Measurements from ENCODE around the gene RIC3.

The RIC3 gene

GRCh38 chr11:8102965-8103364, 65.9 kb downstream of the RIC3 start:
- TF ChIP-seq EZH2phosphoT487 (IDR thresholded peaks at IDR 0.05; ENCODE audit: low read length), result no peak
- TF ChIP-seq, protein P1, sequence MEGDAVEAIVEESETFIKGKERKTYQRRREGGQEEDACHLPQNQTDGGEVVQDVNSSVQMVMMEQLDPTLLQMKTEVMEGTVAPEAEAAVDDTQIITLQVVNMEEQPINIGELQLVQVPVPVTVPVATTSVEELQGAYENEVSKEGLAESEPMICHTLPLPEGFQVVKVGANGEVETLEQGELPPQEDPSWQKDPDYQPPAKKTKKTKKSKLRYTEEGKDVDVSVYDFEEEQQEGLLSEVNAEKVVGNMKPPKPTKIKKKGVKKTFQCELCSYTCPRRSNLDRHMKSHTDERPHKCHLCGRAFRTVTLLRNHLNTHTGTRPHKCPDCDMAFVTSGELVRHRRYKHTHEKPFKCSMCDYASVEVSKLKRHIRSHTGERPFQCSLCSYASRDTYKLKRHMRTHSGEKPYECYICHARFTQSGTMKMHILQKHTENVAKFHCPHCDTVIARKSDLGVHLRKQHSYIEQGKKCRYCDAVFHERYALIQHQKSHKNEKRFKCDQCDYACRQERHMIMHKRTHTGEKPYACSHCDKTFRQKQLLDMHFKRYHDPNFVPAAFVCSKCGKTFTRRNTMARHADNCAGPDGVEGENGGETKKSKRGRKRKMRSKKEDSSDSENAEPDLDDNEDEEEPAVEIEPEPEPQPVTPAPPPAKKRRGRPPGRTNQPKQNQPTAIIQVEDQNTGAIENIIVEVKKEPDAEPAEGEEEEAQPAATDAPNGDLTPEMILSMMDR (IDR thresholded peaks at IDR 0.05; ENCODE audit: low read length), result no peak
- no peak for TF ChIP-seq EZH2 (optimal IDR thresholded peaks at IDR 0.05; ENCODE audit: low read depth, low read length)
- H2AFZ ChIP-seq (ENCODE audit: low read length), result no peak overlapping the region
- DNase-seq, result no peak

GRCh38 chr11:8102296-8102915, 66.4 kb downstream of the RIC3 start:
- no peaks in the 10 kb centered on the region for H3K9me2 ChIP-seq (replicated peaks; ENCODE audit: insufficient read depth, low read length)
- no peak overlapping the region for H3K9ac ChIP-seq (ENCODE audit: low read length)
- H3K4me1 ChIP-seq (ENCODE audit: low read length), result no peaks in the 10 kb centered on the region
- no peaks in the 10 kb centered on the region for H3K27me3 ChIP-seq (replicated peaks; ENCODE audit: insufficient read depth, low read length)
- H4K20me1 ChIP-seq (ENCODE audit: insufficient read depth, low read length), result no peaks in the 10 kb centered on the region
- TF ChIP-seq, protein P1 (IDR thresholded peaks at IDR 0.05; ENCODE audit: low read length), result no peak
- TF ChIP-seq EZH2phosphoT487 (IDR thresholded peaks at IDR 0.05; ENCODE audit: low read length), result no peak
- TF ChIP-seq EZH2 (optimal IDR thresholded peaks at IDR 0.05; ENCODE audit: low read depth, low read length), result no peak
- no peak for DNase-seq
- H3K9me3 ChIP-seq (replicated peaks; ENCODE audit: insufficient read depth, low read length), result no peaks in the 10 kb centered on the region
- H3F3A ChIP-seq (ENCODE audit: insufficient read depth, low read length), result no peaks in the 10 kb centered on the region
- no peak overlapping the region for H3K4me3 ChIP-seq (ENCODE audit: low read length)
- no peak overlapping the region for H3K27ac ChIP-seq (ENCODE audit: low read length)
- H3K36me3 ChIP-seq (replicated peaks; ENCODE audit: insufficient read depth, low read length), result no peaks in the 10 kb centered on the region
- H3K79me2 ChIP-seq (ENCODE audit: low read length), result no peaks in the 10 kb centered on the region
- no peak overlapping the region for H2AFZ ChIP-seq (ENCODE audit: low read length)
- no peak overlapping the region for H3K4me2 ChIP-seq (ENCODE audit: low read depth, low read length)

More at GRCh38 chr11:8102965-8103364, 65.9 kb downstream of the RIC3 start:
- no peaks in the 10 kb centered on the region for H3K27me3 ChIP-seq (replicated peaks; ENCODE audit: insufficient read depth, low read length)
- no peaks in the 10 kb centered on the region for H3F3A ChIP-seq (ENCODE audit: insufficient read depth, low read length)
- H3K36me3 ChIP-seq (replicated peaks; ENCODE audit: insufficient read depth, low read length), result no peaks in the 10 kb centered on the region
- no peak overlapping the region for H3K9ac ChIP-seq (ENCODE audit: low read length)
- H3K27ac ChIP-seq (ENCODE audit: low read length), result no peak overlapping the region
- no peaks in the 10 kb centered on the region for H4K20me1 ChIP-seq (ENCODE audit: insufficient read depth, low read length)
- no peaks in the 10 kb centered on the region for H3K9me3 ChIP-seq (replicated peaks; ENCODE audit: insufficient read depth, low read length)
- no peak overlapping the region for H3K4me2 ChIP-seq (ENCODE audit: low read depth, low read length)
- H3K4me3 ChIP-seq (ENCODE audit: low read length), result no peak overlapping the region
- no peaks in the 10 kb centered on the region for H3K9me2 ChIP-seq (replicated peaks; ENCODE audit: insufficient read depth, low read length)
- no peaks in the 10 kb centered on the region for H3K4me1 ChIP-seq (ENCODE audit: low read length)
- no peaks in the 10 kb centered on the region for H3K79me2 ChIP-seq (ENCODE audit: low read length)

DNA sequence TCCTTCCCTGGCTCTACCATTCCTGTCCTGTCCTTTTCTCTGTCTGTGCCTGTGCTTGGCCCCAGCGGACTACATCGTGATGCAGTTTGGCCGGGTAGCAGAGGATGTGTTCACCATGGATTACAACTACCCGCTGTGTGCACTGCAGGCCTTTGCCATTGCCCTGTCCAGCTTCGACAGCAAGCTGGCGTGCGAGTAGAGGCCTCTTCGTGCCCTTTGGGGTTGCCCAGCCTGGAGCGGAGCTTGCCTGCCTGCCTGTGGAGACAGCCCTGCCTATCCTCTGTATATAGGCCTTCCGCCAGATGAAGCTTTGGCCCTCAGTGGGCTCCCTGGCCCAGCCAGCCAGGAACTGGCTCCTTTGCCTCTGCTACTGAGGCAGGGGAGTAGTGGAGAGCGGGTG, 67.4 kb downstream of the RIC3 start:
- DNase-seq, result no peak
- no peaks in the 10 kb centered on the region for H3K36me3 ChIP-seq (replicated peaks; ENCODE audit: insufficient read depth, low read length)

More for the DNA sequence above, 67.4 kb downstream of the RIC3 start:
- Histone ChIP-seq H3K9me3 (replicated peaks; ENCODE audit: insufficient read depth, low read length) (no peaks in the 10 kb centered on the region), H3K9me2 (replicated peaks; ENCODE audit: insufficient read depth, low read length) (no peaks in the 10 kb centered on the region), H3K9ac (ENCODE audit: low read length) (no peak overlapping the region), H2AFZ (ENCODE audit: low read length) (no peak overlapping the region), H3K4me2 (ENCODE audit: low read depth, low read length) (no peak overlapping the region), H3K27me3 (replicated peaks; ENCODE audit: insufficient read depth, low read length) (no peaks in the 10 kb centered on the region), H4K20me1 (ENCODE audit: insufficient read depth, low read length) (no peaks in the 10 kb centered on the region), H3K27ac (ENCODE audit: low read length) (no peak overlapping the region), H3K4me1 (ENCODE audit: low read length) (no peaks in the 10 kb centered on the region), H3K4me3 (ENCODE audit: low read length) (no peak overlapping the region), H3K79me2 (ENCODE audit: low read length) (no peaks in the 10 kb centered on the region), H3F3A (ENCODE audit: insufficient read depth, low read length) (no peaks in the 10 kb centered on the region)
- TF ChIP-seq, protein P1 (IDR thresholded peaks at IDR 0.05; ENCODE audit: low read length), result no peak
- no peak for TF ChIP-seq EZH2phosphoT487 (IDR thresholded peaks at IDR 0.05; ENCODE audit: low read length)
- TF ChIP-seq EZH2 (optimal IDR thresholded peaks at IDR 0.05; ENCODE audit: low read depth, low read length), result no peak

Data from MM.1S (cell line).